HG03097 (cell line): Measurements from ENCODE around the gene SSBP1.
"Not testable (repeated sequence)": the region's sequence is repeated elsewhere in the genome, so short reads cannot be mapped to it uniquely, and the experiment has no call there.

Experiments
- ATAC-seq: cut with Tn5 transposase; IDR thresholded peaks from one replicate; pipeline ENCODE4 v1.9.1; 2021; ENCODE audit not compliant: unreplicated experiment, low FRiP score

Gene SSBP1

DNA sequence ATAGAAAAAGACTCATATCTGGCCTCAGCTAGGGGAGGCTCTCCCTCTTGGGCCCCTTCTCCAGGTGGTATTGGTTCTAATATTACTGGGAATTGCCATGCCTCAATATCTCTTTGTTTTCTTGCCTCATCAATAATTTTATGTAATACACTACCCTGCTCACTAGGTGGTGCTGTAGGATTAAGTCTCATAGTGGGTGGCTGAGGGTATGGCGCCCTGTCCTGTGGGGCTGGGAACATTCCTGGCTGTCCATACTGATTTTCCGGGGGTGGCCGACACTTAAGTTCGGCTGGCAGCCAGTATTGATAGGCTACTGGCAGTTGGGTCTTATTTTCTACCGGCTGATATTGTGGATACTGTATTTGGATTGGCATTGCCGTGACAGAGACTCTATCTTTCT, 16.8 kb downstream of the SSBP1 start:
- no peak for ATAC-seq

DNA sequence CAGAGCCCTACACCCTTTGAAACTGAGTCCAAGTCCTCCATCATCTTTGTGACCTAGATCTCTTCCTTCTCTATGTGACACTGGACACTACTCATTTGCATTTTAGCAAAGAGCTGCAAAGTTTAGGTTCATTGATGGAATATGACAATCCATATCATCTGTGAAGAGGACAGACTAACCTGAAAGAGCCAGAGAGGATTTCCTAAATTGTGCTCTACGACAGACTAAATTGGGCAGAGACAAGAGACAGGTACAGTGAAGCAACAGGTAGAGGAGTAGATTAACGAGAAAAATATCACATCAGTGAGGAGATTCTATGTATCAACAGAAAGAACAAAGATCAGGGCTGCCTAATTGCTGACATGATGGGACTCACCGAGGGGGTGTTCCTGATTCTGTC, 25.6 kb downstream of the SSBP1 start, which contains the start of gene TAS2R3:
TSS of gene TAS2R3 (plus strand) at position 301 of the 400 bp plus-strand sequence. CDS start at position 363, 62 bp downstream.
- no peak for ATAC-seq

DNA sequence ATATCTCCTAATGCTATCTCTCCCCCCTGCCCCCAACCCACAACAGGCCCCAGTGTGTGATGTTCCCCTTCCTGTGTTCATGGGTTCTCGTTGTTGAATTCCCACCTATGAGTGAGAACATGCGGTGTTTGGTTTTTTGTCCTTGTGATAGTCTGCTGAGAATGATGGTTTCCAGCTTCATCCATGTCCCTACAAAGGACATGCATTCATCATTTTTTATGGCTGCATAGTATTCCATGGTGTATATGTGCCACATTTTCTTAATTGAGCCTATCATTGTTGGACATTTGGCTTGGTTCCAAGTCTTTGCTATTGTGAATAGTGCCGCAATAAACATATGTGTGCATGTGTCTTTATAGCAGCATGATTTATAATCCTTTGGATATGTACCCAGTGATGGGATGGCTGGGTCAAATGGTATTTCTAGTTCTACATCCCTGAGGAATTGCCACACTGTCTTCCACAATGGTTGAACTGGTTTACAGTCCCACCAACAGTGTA, 32.0 kb downstream of the SSBP1 start:
- not testable (repeated sequence) for ATAC-seq

DNA sequence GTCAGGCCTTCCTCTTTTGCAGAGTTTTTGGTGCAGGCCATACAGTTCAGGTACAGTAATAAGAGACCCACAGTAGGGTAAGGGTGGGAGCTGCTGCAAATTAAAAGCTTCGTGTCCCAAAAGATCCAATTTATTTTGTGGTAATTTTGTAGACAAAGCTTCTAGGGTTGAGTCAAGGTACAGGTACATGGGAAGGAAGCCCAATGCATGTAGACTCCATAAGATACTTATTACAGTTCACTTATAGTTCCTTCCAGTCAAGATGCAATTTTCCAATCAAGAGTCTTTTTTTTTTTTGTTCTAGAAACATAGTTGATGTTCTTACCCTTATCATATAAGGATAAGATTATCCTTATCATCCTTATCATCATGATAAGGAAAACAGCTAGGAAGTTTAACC, 38.2 kb downstream of the SSBP1 start, which contains the start of gene TAS2R4:
TSS of gene TAS2R4 (plus strand) at position 301 of the 400 bp plus-strand sequence. CDS start 1,815 bp downstream, outside the sequence.
- ATAC-seq, result no peak

DNA sequence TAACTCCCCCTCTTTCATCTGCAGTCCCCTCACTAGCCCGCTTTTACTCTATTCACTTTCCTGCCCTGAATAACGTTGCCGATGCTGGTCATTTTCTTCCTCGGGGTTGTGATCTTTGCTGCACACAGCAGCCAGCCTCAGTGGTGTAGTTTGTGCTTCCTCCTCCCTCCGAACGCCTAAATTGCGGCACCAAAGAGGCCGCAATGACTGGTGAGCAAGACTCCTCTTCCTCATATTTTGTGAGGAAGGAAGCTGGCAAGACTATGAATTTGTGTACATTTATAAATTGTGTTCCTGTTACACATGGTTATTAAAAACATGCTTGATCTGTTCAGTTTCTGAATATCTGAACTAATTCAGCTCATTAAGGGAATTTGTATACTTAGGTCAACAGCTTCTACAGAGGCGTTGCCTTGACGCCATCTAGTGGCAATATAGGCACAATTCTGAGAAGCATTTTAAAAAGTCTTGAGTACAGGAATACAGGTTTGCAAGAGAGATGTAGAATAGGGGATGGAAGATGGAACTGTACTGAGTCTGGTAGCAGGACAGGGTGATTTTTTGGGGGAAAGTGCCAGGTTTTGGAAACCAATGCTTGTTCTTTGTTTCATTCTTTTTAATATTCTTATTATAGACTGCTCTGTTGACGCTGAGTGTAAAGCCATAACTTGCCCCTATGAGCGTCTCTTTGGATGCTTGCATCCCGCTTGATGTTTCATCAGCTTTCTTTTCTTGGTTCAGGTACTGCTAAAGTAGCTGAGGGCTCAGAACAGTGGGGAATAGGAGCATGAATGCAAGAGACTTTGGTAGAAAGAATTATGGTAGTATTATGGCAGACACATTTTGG, 47.8 kb downstream of the SSBP1 start:
- ATAC-seq, result peak; percentile 59

DNA sequence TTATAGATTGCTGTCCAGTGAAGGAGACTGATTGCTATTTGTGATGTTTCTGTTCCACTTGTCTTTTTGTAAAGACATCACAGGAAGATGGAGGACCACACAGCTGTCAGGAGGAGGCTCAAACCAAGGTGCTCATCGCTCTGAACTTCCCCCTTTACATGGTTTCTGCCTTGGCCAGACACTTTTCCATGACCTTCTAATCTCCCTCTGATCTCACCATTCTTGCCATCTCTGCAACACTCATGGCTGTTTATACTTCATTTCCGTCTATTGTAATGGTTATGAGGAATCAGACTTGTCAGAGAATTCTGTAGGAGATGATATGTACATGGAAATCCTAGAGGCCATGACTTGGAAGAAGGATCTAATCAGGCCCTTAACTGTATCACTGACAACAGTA, 50.1 kb downstream of the SSBP1 start:
- ATAC-seq, result no peak

DNA sequence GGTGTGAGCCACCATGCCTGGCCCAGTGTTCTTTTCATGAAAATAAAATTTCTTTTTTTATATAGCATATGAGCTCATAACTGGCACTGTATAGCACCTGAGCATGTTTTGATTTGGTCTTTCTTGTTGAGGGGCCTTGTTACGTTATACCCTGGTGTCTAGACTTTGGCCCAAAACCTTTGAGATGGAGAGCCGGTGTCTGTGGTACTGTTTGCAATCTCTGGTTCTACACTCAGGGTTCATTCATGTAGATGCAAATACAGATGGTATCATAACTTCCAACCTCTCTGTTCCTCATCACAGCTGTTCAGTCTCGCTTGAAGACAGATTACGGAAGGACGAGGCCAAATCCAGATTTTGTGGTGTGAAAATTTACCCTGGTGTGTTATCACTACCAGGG, 51.8 kb downstream of the SSBP1 start, which contains the start of gene TAS2R5:
TSS of gene TAS2R5 (plus strand) at position 301 of the 400 bp plus-strand sequence. CDS start 145 bp downstream, outside the sequence.
- no peak for ATAC-seq

DNA sequence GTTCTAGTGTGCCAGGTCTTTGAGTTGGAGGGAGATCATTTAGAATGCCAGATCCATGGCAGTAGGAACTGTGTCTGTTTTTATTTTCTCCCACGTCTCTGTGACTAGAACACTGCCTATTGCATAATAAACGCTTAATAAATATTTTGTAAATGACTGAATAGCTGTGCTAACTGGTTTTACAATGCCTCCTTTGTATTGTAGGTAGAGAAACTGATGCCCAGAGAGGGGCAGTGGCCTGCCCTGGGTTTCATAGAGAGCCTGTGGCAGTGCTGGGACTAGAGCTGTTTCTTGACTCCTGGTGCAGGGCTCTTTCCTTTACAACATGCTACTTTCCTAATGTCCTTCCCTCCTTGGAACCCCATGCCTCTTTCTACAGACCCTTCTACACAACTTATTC, 54.4 kb downstream of the SSBP1 start:
- ATAC-seq, result no peak
